Measurements from ENCODE around the gene B3GNT2. TPM values are rescaled to one million over a fixed set of nuclear protein-coding genes. Genes with fewer than 3 reads are reported as not detected.

The B3GNT2 gene
- total and polyA plus RNA-seq, 7 donors = 2.3 to 3.2 (median 2.9) TPM

DNA sequence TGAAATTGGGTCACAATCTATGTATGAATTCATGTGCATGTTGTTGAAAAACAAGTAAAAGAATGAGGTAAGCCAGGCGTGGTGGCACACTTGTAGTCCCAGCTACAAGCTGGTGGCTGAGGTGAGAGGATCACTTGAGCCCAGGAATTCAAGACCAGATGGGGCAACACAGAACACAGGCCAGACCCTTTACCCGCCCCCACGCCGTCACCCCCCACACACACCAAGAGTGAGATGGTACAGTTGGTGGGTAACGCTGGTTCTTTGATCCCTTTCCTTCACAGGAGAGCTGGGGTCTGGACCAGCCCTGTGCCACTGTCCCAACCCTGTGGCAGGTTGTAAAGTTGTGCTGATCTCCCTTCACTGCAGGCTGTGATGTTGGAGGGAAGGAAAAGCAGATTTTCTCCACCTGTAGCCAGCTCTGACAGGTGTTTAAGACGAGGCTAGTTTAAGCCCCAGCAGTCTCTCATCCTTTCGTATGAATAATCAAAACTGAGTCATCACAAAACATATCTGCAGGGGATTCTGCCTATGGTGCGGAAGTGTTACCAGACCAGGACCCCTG, 13.6 kb downstream of the B3GNT2 start:
- DNase-seq (no peak), ATAC-seq (no peak)
- intact Hi-C loops (cut with DNase I) = no loop called here
- no peaks in the 10 kb centered on the region for H3K36me3 ChIP-seq (ENCODE audit: insufficient read depth in 1 of 2, low read depth in 1 of 2)
- no peaks in the 10 kb centered on the region for H3K4me1 ChIP-seq
- no peaks in the 10 kb centered on the region for H3K27me3 ChIP-seq (ENCODE audit: insufficient read depth in 3 of 3, low read length in 2 of 3)
- H3K4me3 ChIP-seq = no peak overlapping the region
- 87 to 96% (median 92%) methylated on average over 8 of the region's 8 CpGs for WGBS, 3 donors
- no peak for TF ChIP-seq CTCF (IDR thresholded peaks at IDR 0.05)
- no peak overlapping the region for H3K27ac ChIP-seq
- no peaks in the 10 kb centered on the region for H3K9me3 ChIP-seq

- no peaks in the 10 kb centered on the region for H3K36me3 ChIP-seq (ENCODE audit: insufficient read depth in 1 of 2, low read depth in 1 of 2)
- H3K27me3 ChIP-seq (ENCODE audit: insufficient read depth in 3 of 3, low read length in 2 of 3) = no peaks in the 10 kb centered on the region
- no peak overlapping the region for H3K27ac ChIP-seq
- H3K4me1 ChIP-seq = peaks cover 8% of the 10 kb centered on the region
- no peak for DNase-seq
- TF ChIP-seq CTCF (IDR thresholded peaks at IDR 0.05) = no peak
- intact Hi-C loops (cut with DNase I) = no loop called here
- ATAC-seq = peak in 1 of 4 donors; percentile 29
- H3K4me3 ChIP-seq = no peak overlapping the region
- 66 to 85% (median 80%) methylated on average over 11 of the region's 11 CpGs for WGBS, 3 donors
- peaks cover 5% of the 10 kb centered on the region for H3K9me3 ChIP-seq
Measured at GRCh38 chr2:62215306-62216064, 19.6 kb downstream of the B3GNT2 start.

- Histone ChIP-seq H3K27ac (no peak overlapping the region), H3K9me3 (peaks cover 5% of the 10 kb centered on the region), H3K27me3 (ENCODE audit: insufficient read depth in 3 of 3, low read length in 2 of 3) (no peaks in the 10 kb centered on the region), H3K36me3 (ENCODE audit: insufficient read depth in 1 of 2, low read depth in 1 of 2) (no peaks in the 10 kb centered on the region), H3K4me1 (peaks cover 8% of the 10 kb centered on the region), H3K4me3 (no peak overlapping the region)
- ATAC-seq = no peak
- TF ChIP-seq CTCF (IDR thresholded peaks at IDR 0.05) = no peak
- DNase-seq = no peak
- WGBS, 3 donors = 64 to 69% (median 68%) methylated on average over 2 of the region's 2 CpGs
- intact Hi-C loops (cut with DNase I) = no loop called here
Measured at GRCh38 chr2:62216113-62216512, 20.2 kb downstream of the B3GNT2 start.

GRCh38 chr2:62216616-62217015, 20.7 kb downstream of the B3GNT2 start:
- no peaks in the 10 kb centered on the region for H3K27me3 ChIP-seq (ENCODE audit: insufficient read depth in 3 of 3, low read length in 2 of 3)
- H3K4me1 ChIP-seq = peaks cover 8% of the 10 kb centered on the region
- TF ChIP-seq CTCF (IDR thresholded peaks at IDR 0.05) = no peak
- intact Hi-C loops (cut with DNase I) = no loop called here
- DNase-seq (peak in 1 of 2 donors; percentile 26), ATAC-seq (peak in 3 of 4 donors; percentile 32 to 49 (median 40))
- no peak overlapping the region for H3K27ac ChIP-seq
- 80 to 88% (median 87%) methylated on average over 8 of the region's 8 CpGs for WGBS, 3 donors
- peaks cover 5% of the 10 kb centered on the region for H3K9me3 ChIP-seq
- H3K36me3 ChIP-seq (ENCODE audit: insufficient read depth in 1 of 2, low read depth in 1 of 2) = no peaks in the 10 kb centered on the region
- H3K4me3 ChIP-seq = no peak overlapping the region
